ENCODE measurements around the gene TSPAN16.
"Not testable (repeated sequence)": the region's sequence is repeated elsewhere in the genome, so short reads cannot be mapped to it uniquely, and the experiment has no call there.

The TSPAN16 gene

GRCh38 chr19:11320278-11320995 is 24.5 kb downstream of the TSPAN16 start:
- DNase-seq (ENCODE audit: low read depth in 2 of 2) = not testable (repeated sequence)

- no peak for DNase-seq (ENCODE audit: low read depth in 2 of 2)
Observed at GRCh38 chr19:11321191-11322126, 25.5 kb downstream of the TSPAN16 start.

GRCh38 chr19:11322269-11323024 is 26.5 kb downstream of the TSPAN16 start:
- DNase-seq (ENCODE audit: low read depth in 2 of 2) = no peak

GRCh38 chr19:11323601-11324078 is 27.7 kb downstream of the TSPAN16 start:
- DNase-seq (ENCODE audit: low read depth in 2 of 2) = no peak

- peak; percentile 7 to 36 for DNase-seq (ENCODE audit: low read depth in 2 of 2)
Observed at GRCh38 chr19:11324079-11324661, 28.2 kb downstream of the TSPAN16 start.

- no peak for DNase-seq (ENCODE audit: low read depth in 2 of 2)
Observed at GRCh38 chr19:11324748-11325389, 28.9 kb downstream of the TSPAN16 start.

- no peak for DNase-seq (ENCODE audit: low read depth in 2 of 2)
Observed at GRCh38 chr19:11325544-11325943, 29.6 kb downstream of the TSPAN16 start.

GRCh38 chr19:11330127-11330526 is 34.2 kb downstream of the TSPAN16 start:
- no peak for DNase-seq (ENCODE audit: low read depth in 2 of 2)

- no peak for DNase-seq (ENCODE audit: low read depth in 2 of 2)
Observed at GRCh38 chr19:11331502-11331901, 35.5 kb downstream of the TSPAN16 start.

GRCh38 chr19:11332822-11333221 is 36.9 kb downstream of the TSPAN16 start:
- no peak for DNase-seq (ENCODE audit: low read depth in 2 of 2)

GRCh38 chr19:11333838-11334237 is 37.9 kb downstream of the TSPAN16 start:
- not testable (repeated sequence) for DNase-seq (ENCODE audit: low read depth in 2 of 2)

- DNase-seq (ENCODE audit: low read depth in 2 of 2) = no peak
Observed at GRCh38 chr19:11335449-11336146, 39.6 kb downstream of the TSPAN16 start.

GRCh38 chr19:11337080-11337479 is 41.1 kb downstream of the TSPAN16 start:
- no peak for DNase-seq (ENCODE audit: low read depth in 2 of 2)

GRCh38 chr19:11338121-11338520 is 42.2 kb downstream of the TSPAN16 start:
- no peak for DNase-seq (ENCODE audit: low read depth in 2 of 2)

- no peak for DNase-seq (ENCODE audit: low read depth in 2 of 2)
Observed at GRCh38 chr19:11338569-11339253, 42.8 kb downstream of the TSPAN16 start.

- DNase-seq (ENCODE audit: low read depth in 2 of 2) = peak; percentile 69 to 84
Observed at GRCh38 chr19:11339254-11340098, 43.5 kb downstream of the TSPAN16 start, which contains the start of gene RAB3D. Gene RAB3D, minus strand, starts transcription at chr19:11339657. Its CDS starts 2,258 bp downstream, at chr19:11337399.

GRCh38 chr19:11340099-11340467 is 44.1 kb downstream of the TSPAN16 start:
- DNase-seq (ENCODE audit: low read depth in 2 of 2) = not testable (repeated sequence)

GRCh38 chr19:11342429-11342828 is 46.5 kb downstream of the TSPAN16 start:
- DNase-seq (ENCODE audit: low read depth in 2 of 2) = no peak

Measured in stimulated activated CD8-positive, alpha-beta memory T cell treated with anti-CD3 and anti-CD28 coated beads, Interleukin-2, amount 100 ng/mL, for 48 hours (primary cell).